NCI-H1105 (cell line): ENCODE data around the gene DHRS12.
A peak's percentile ranks its signal among the peaks of the same experiment; 100 is the strongest.
"Not testable (repeated sequence)": the region's sequence is repeated elsewhere in the genome, so short reads cannot be mapped to it uniquely, and the experiment has no call there.

Experiments used
- DNase-seq: peaks from one replicate; lab custom pipeline; 2025; lab: John Stamatoyannopoulos, UW

The DHRS12 gene

GRCh38 chr13:51827254-51827653, 23.3 kb upstream of the DHRS12 start:
- DNase-seq = no peak

- no peak for DNase-seq
These were observed 22.6 kb upstream of the DHRS12 start for GRCh38 chr13:51826606-51827005.

- DNase-seq = no peak
These were observed 21.8 kb upstream of the DHRS12 start for GRCh38 chr13:51825681-51826254.

GRCh38 chr13:51825165-51825592, 21.2 kb upstream of the DHRS12 start:
- no peak for DNase-seq

- DNase-seq = not testable (repeated sequence)
These were observed 20.7 kb upstream of the DHRS12 start for GRCh38 chr13:51824712-51825111.

GRCh38 chr13:51823863-51824262, 19.9 kb upstream of the DHRS12 start:
- no peak for DNase-seq

- DNase-seq = no peak
These were observed 19.4 kb upstream of the DHRS12 start for GRCh38 chr13:51823359-51823758.

- no peak for DNase-seq
These were observed 18.3 kb upstream of the DHRS12 start for GRCh38 chr13:51822106-51822815.

- no peak for DNase-seq
These were observed 17.6 kb upstream of the DHRS12 start for GRCh38 chr13:51821606-51822005.

GRCh38 chr13:51820016-51820597, 16.1 kb upstream of the DHRS12 start:
- no peak for DNase-seq

GRCh38 chr13:51819544-51819943, 15.6 kb upstream of the DHRS12 start:
- DNase-seq = no peak

- DNase-seq = no peak
These were observed 15.0 kb upstream of the DHRS12 start for GRCh38 chr13:51818781-51819511.

GRCh38 chr13:51818276-51818675, 14.3 kb upstream of the DHRS12 start:
- DNase-seq = no peak

- DNase-seq = no peak
These were observed 13.8 kb upstream of the DHRS12 start for GRCh38 chr13:51817717-51818116.

GRCh38 chr13:51816604-51817249, 12.8 kb upstream of the DHRS12 start:
- DNase-seq = no peak

GRCh38 chr13:51815848-51816247, 11.9 kb upstream of the DHRS12 start:
- no peak for DNase-seq

- no peak for DNase-seq
These were observed 11.1 kb upstream of the DHRS12 start for GRCh38 chr13:51814825-51815650.

GRCh38 chr13:51814071-51814470, 10.1 kb upstream of the DHRS12 start:
- no peak for DNase-seq

- DNase-seq = no peak
These were observed 8.0 kb upstream of the DHRS12 start for GRCh38 chr13:51811920-51812451.

GRCh38 chr13:51811046-51811445, 7.1 kb upstream of the DHRS12 start:
- DNase-seq = peak; percentile 50

- DNase-seq = no peak
These were observed 4.8 kb upstream of the DHRS12 start for GRCh38 chr13:51808811-51809210.
